ENCODE results near the gene STRIT1. TPM values are rescaled to one million over a fixed set of nuclear protein-coding genes. Genes with fewer than 3 reads are reported as not detected.

Gene STRIT1
- total and polyA plus RNA-seq, 9 of the 15 experiments (the other 6 are each of a cell fraction or from before 2014, with no cell fraction given): not detected

DNA sequence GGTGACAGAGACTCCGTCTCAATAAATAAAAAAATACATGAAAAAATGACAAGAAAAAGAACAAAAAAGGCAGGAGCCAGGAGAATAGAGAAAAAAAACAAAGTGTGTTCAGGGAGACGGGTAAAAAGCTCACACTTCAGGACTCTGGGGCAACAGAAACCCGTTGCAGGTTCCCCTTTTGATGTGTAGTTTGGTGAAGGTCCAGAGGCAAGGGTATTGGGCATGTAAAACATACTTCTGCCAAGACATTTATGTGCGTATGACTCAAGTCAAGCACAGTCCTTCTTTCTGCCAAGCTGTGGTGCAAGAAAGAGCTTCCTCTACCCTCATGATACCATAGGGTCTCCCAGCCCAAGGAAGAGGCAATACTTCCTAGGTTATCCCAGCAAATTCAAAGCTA is 33.4 kb upstream of the STRIT1 start (continued):
- TF ChIP-seq PHF8 (IDR thresholded peaks at IDR 0.05; ENCODE audit: borderline replicate concordance, low read length): no peak

DNA sequence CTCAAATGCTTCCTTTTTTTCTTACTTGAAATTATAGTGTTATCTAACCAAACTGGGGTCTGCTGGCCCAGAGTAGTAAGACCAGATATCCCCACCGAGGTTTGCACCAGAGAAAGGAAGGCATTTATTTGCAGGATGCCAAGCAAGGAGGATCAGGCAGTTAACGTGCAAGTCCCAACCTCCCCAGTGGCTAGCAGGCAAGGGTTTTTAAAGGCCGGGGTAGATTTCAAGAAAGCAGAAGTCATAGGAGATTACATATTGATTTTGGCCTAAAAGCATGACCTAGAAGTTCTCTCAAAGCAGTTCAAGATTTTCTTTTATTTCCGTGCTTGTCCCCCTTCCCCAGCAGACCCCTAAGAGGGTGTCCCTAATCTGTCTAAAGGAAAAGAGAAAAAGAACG is 32.8 kb upstream of the STRIT1 start:
- Histone ChIP-seq H3K9ac (ENCODE audit: insufficient read depth in 1 of 2, low read depth in 2 of 2, low read length in 2 of 2) (no peak overlapping the region), H4K20me1 (replicated peaks; ENCODE audit: control insufficient read depth, insufficient read depth, low read length) (no peaks in the 10 kb centered on the region), H3K4me1 (replicated peaks in 1 of 2; ENCODE audit: control insufficient read depth in 2 of 2, insufficient read depth in 2 of 2, low read length in 2 of 2) (peaks cover 0 to 15% of the 10 kb centered on the region in 2 experiments; a peak in 2 of 5 replicates), H3K4me2 (ENCODE audit: insufficient read depth, low read length) (no peak overlapping the region), H3K36me3 (ENCODE audit: control insufficient read depth, insufficient read depth, low read length) (no peaks in the 10 kb centered on the region), H3K79me2 (ENCODE audit: control insufficient read depth, insufficient read depth, low read length) (no peaks in the 10 kb centered on the region), H3K9me3 (replicated peaks; ENCODE audit: control insufficient read depth, insufficient read depth, low read depth, low read length) (no peaks in the 10 kb centered on the region), H3K4me3 (no peak overlapping the region), H3K27me3 (ENCODE audit: control insufficient read depth in 2 of 2, insufficient read depth in 2 of 2, low read length in 2 of 2) (no peaks in the 10 kb centered on the region), H2AFZ (ENCODE audit: low read depth, low read length) (0 out of 2 replicates have a peak overlapping the region, but pooled peaks have one; percentile 75), H3K27ac (ENCODE audit: extremely low read depth, low read depth, low read length) (no peak overlapping the region), H3K9me1 (ENCODE audit: control insufficient read depth, insufficient read depth, low read length) (no peaks in the 10 kb centered on the region)
- no peak for DNase-seq (ENCODE audit: extremely low read depth in 1 of 4, low spot score in 3 of 4)
- no TSS peak for BruUV-seq (replicated peaks)
- WGBS (ENCODE audit: insufficient coverage, low coverage, missing lambda C conversion rate): 52% methylated on average over 4 of the region's 5 CpGs
- TF ChIP-seq FOXO4 (CRISPR knock-in tag; IDR thresholded peaks at IDR 0.05) (no peak), SPI1 (IDR thresholded peaks at IDR 0.05; ENCODE audit: borderline replicate concordance, low read depth, low read length) (peak; percentile 33; the same call in 1 of the 2 replicates)
- intact Hi-C loops (cut with micrococcal nuclease) (loop anchor here (10.0 kb wide), 1 partner anchor 111 kb away; no protein-coding TSS in a partner anchor), in situ Hi-C loops (cut with MboI) (no loop called here)
- no peak for ATAC-seq
- no peak for FAIRE-seq
- CTCF ChIA-PET (ENCODE audit: low intra/inter-chr PET ratio): interaction anchor here (1.1 kb wide), 1 partner anchor 568 kb away, joined by 3 read pairs; no protein-coding TSS in a partner anchor
- POLR2A ChIA-PET: interaction anchor here (0.6 to 0.9 kb wide), 2 partner anchors 9 to 316 kb away, joined by 3 to 4 read pairs; no protein-coding TSS in a partner anchor
